Sigmoid colon (tissue), 7 donors: ENCODE results near the gene GSC2. TPM values are rescaled to one million over a fixed set of nuclear protein-coding genes. Genes with fewer than 3 reads are reported as not detected.
A peak's percentile ranks its signal among the peaks of the same experiment; 100 is the strongest.

ENCODE experiments used
- DNase-seq: peaks from one replicate; pipeline ENCODE4 v3.0.0-alpha.2; 2019
- H3K27ac ChIP-seq, 4 donors: fragments of 200-600 bp; sonication (generic); one replicate each; pipeline ENCODE4 v1.5.1; 2016 to 2019; ENCODE audit warnings: mild to moderate bottlenecking in 1 of 4
- H3K27me3 ChIP-seq, 3 donors: fragments of 200-600 bp; sonication (generic); one replicate each; pipeline ENCODE4 v1.5.1; 2019; ENCODE audit warnings: mild to moderate bottlenecking in 1 of 3
- H3K36me3 ChIP-seq, 4 donors: fragments of 200-600 bp; sonication (generic); one replicate each; pipeline ENCODE4 v1.5.1; 2016 to 2019
- H3K4me1 ChIP-seq, 4 donors: fragments of 200-600 bp; sonication (generic); one replicate each; pipeline ENCODE4 v1.5.1; 2017 to 2019
- H3K4me3 ChIP-seq, 4 donors: fragments of 200-600 bp; sonication (generic); one replicate each; pipeline ENCODE4 v1.5.1; 2017 to 2019; ENCODE audit warnings: mild to moderate bottlenecking in 2 of 4, moderate library complexity in 1 of 4
- H3K9me3 ChIP-seq, 4 donors: fragments of 200-600 bp in 3 of 4; sonication (generic) in 3 of 4; one replicate each; pipeline versions ENCODE4 v1.5.1 to v1.6.1; 2013 to 2019
- CTCF ChIP-seq, 4 experiments: fragments of 450-650 bp in 3 of 4; fragments of 200-600 bp in 1 of 4; IDR thresholded peaks; one replicate each; pipeline ENCODE4 v1.5.1; 2016 to 2019; ENCODE audit warnings: antibody characterized with exemption in 4 of 4, mild to moderate bottlenecking in 3 of 4, moderate library complexity in 2 of 4
- EP300 ChIP-seq, 4 donors: sonication (generic); formaldehyde crosslinking; IDR thresholded peaks; one replicate each; pipeline ENCODE4 v1.6.1; 2017; ENCODE audit warnings: antibody characterized with exemption in 4 of 4
- POLR2A ChIP-seq, 2 donors: fragments of 450-650 bp; IDR thresholded peaks; one replicate each; pipeline ENCODE4 v1.6.1; 2016; ENCODE audit warnings: antibody characterized with exemption in 2 of 2, mild to moderate bottlenecking in 2 of 2, moderate library complexity in 2 of 2
- POLR2AphosphoS5 ChIP-seq, 4 donors: sonication (generic); formaldehyde crosslinking; IDR thresholded peaks; one replicate each; pipeline ENCODE4 v1.6.1; 2017; ENCODE audit warnings: antibody characterized with exemption in 4 of 4
- WGBS, 2 donors: extraction: QIAGEN DNeasy Blood & Tissue Kit; methylation state at CpG; one replicate each; pipeline ENCODE4 v1.1.7; 2013; 5-methylcytosine and 5-hydroxymethylcytosine counted together
- intact Hi-C: fragments of 100-400 bp; cut with DNase I; formaldehyde crosslinking; loops from one replicate; pipeline ENCODE4 v1.15.1; 2023
- polyA plus RNA-seq, 3 donors: library from polyadenylated mRNA; stranded (reverse); fragments of 200-250 nt; gene quantifications; one replicate each; pipeline ENCODE4 v1.2.3, GENCODE V29; 2013
- total RNA-seq, 4 donors: library from RNA; depleted of rRNA; stranded (reverse); fragments of >200 nt; gene quantifications; one replicate each; pipeline ENCODE4 v1.1.0, GENCODE V29; 2016
- donor health status: healthy with polysubstance abuse.
- donor health status: Bipolar disorder and iron deficiency.
- donor health status: healthy.

GSC2 gene
- total and polyA plus RNA-seq, 7 donors, result not detected

GRCh38 chr22:19122143-19122751 is 27.8 kb downstream of the GSC2 start, which contains the start of gene DGCR2:
Gene DGCR2, minus strand, starts transcription at chr22:19122412. Its CDS starts 206 bp downstream, at chr22:19122206.
- WGBS, 2 donors, result 0 to 1% methylated on average over 67 of the region's 67 CpGs
- Histone ChIP-seq H3K4me3 (peak within 1 kb of the TSS; percentile 81 to 96 (median 90)), H3K27ac (peak within 1 kb of the TSS; percentile 93 to 96 (median 94)), H3K4me1 (peaks cover 0 to 49% (median 46%) of the 10 kb centered on the region in 4 donors), H3K9me3 (no peaks in the 10 kb centered on the region), H3K36me3 (peaks cover 0 to 1% (median 0%) of the 10 kb centered on the region in 4 donors), H3K27me3 (no peaks in the 10 kb centered on the region)
- TF ChIP-seq POLR2A (IDR thresholded peaks at IDR 0.05), result peak; percentile 14 to 35
- no peak for TF ChIP-seq EP300 (IDR thresholded peaks at IDR 0.05)
- no peak for TF ChIP-seq CTCF (IDR thresholded peaks at IDR 0.05)
- peak; percentile 47 to 90 (median 86) for TF ChIP-seq POLR2AphosphoS5 (IDR thresholded peaks at IDR 0.05)
- intact Hi-C loops, result loop anchor here (2.0 to 5.0 kb wide), 3 partner anchors 23 to 355 kb away; partner anchors contain the start of genes C22orf39, CDC45, ESS2 and UFD1
- peak; percentile 98 for DNase-seq

GRCh38 chr22:19121631-19122142 is 28.4 kb downstream of the GSC2 start:
- TF ChIP-seq CTCF (IDR thresholded peaks at IDR 0.05) (no peak), POLR2AphosphoS5 (IDR thresholded peaks at IDR 0.05) (no peak), EP300 (IDR thresholded peaks at IDR 0.05) (no peak), POLR2A (IDR thresholded peaks at IDR 0.05) (no peak)
- intact Hi-C loops, result loop anchor here (2.0 to 5.0 kb wide), 3 partner anchors 23 to 356 kb away; partner anchors contain the start of genes C22orf39, CDC45, ESS2 and UFD1

GRCh38 chr22:19120829-19121630 is 29.1 kb downstream of the GSC2 start:
- Histone ChIP-seq H3K9me3 (no peaks in the 10 kb centered on the region), H3K4me1 (peaks cover 0 to 61% (median 57%) of the 10 kb centered on the region in 4 donors), H3K4me3 (peak overlapping the region; percentile 81 to 96 (median 90)), H3K27ac (peak overlapping the region; percentile 93 to 96 (median 94)), H3K36me3 (peaks cover 0 to 4% (median 0%) of the 10 kb centered on the region in 4 donors), H3K27me3 (no peaks in the 10 kb centered on the region)
- no peak for TF ChIP-seq CTCF (IDR thresholded peaks at IDR 0.05)
- no peak for TF ChIP-seq EP300 (IDR thresholded peaks at IDR 0.05)
- TF ChIP-seq POLR2AphosphoS5 (IDR thresholded peaks at IDR 0.05), result no peak
- no peak for TF ChIP-seq POLR2A (IDR thresholded peaks at IDR 0.05)
- 10 to 23% methylated on average over 23 of the region's 23 CpGs for WGBS, 2 donors
- intact Hi-C loops, result loop anchor here (5.0 kb wide), 2 partner anchors 326 to 356 kb away; partner anchors contain the start of genes C22orf39, CDC45 and UFD1
- no peak for DNase-seq

More at GRCh38 chr22:19121631-19122142, 28.4 kb downstream of the GSC2 start:
- peak; percentile 80 for DNase-seq
- H3K36me3 ChIP-seq, result peaks cover 0 to 4% (median 0%) of the 10 kb centered on the region in 4 donors
- 0 to 1% methylated on average over 47 of the region's 47 CpGs for WGBS, 2 donors
- peaks cover 0 to 54% (median 52%) of the 10 kb centered on the region in 4 donors for H3K4me1 ChIP-seq
- peak overlapping the region; percentile 81 to 96 (median 90) for H3K4me3 ChIP-seq
- H3K9me3 ChIP-seq, result no peaks in the 10 kb centered on the region
- H3K27me3 ChIP-seq, result no peaks in the 10 kb centered on the region
- peak overlapping the region; percentile 93 to 96 (median 94) for H3K27ac ChIP-seq

- Histone ChIP-seq H3K4me3 (no peak overlapping the region), H3K27ac (no peak overlapping the region), H3K4me1 (peaks cover 0 to 69% (median 67%) of the 10 kb centered on the region in 4 donors), H3K9me3 (no peaks in the 10 kb centered on the region), H3K27me3 (no peaks in the 10 kb centered on the region), H3K36me3 (peaks cover 0 to 4% (median 0%) of the 10 kb centered on the region in 4 donors)
- WGBS, 2 donors, result 83 to 86% methylated on average over 8 of the region's 8 CpGs
- intact Hi-C loops, result loop anchor here (5.0 kb wide), 2 partner anchors 327 to 357 kb away; partner anchors contain the start of genes C22orf39, CDC45 and UFD1
- no peak for TF ChIP-seq EP300 (IDR thresholded peaks at IDR 0.05)
- no peak for TF ChIP-seq CTCF (IDR thresholded peaks at IDR 0.05)
- TF ChIP-seq POLR2A (IDR thresholded peaks at IDR 0.05), result no peak
- no peak for TF ChIP-seq POLR2AphosphoS5 (IDR thresholded peaks at IDR 0.05)
- DNase-seq, result no peak
These were observed 30.1 kb downstream of the GSC2 start for GRCh38 chr22:19119949-19120348.
